Memory B cell (primary cell): ENCODE data around the gene ABCD3.

Experiments used
- ATAC-seq: fragments of 150-1000 bp; cut with Tn5 transposase; 2 replicates; pipeline ENCODE4 v1.10.0; 2021; ENCODE audit warnings: low read depth, mild to moderate bottlenecking, moderate library complexity
- DNase-seq, 2 donors: peaks; one replicate each; pipeline ENCODE4 v3.0.0; 2022; ENCODE audit warnings: low spot score in 2 of 2
- H3K27ac Mint-ChIP-seq: one replicate; pipeline ENCODE4 v1.8.0; 2022; ENCODE audit warnings: mild to moderate bottlenecking, moderate library complexity, mixed read lengths
- H3K27me3 Mint-ChIP-seq: one replicate; pipeline ENCODE4 v1.8.0; 2022; ENCODE audit warnings: mixed read lengths
- H3K36me3 Mint-ChIP-seq: one replicate; pipeline ENCODE4 v1.8.0; 2022; ENCODE audit warnings: mild to moderate bottlenecking, mixed read lengths
- H3K4me1 Mint-ChIP-seq: one replicate; pipeline ENCODE4 v1.8.0; 2022; ENCODE audit warnings: mixed read lengths
- H3K4me3 Mint-ChIP-seq: one replicate; pipeline ENCODE4 v1.8.0; 2022; ENCODE audit warnings: mild to moderate bottlenecking, moderate library complexity, mixed read lengths
- H3K9me3 Mint-ChIP-seq: one replicate; pipeline ENCODE4 v1.8.0; 2022; ENCODE audit warnings: mixed read lengths

ABCD3 gene

DNA sequence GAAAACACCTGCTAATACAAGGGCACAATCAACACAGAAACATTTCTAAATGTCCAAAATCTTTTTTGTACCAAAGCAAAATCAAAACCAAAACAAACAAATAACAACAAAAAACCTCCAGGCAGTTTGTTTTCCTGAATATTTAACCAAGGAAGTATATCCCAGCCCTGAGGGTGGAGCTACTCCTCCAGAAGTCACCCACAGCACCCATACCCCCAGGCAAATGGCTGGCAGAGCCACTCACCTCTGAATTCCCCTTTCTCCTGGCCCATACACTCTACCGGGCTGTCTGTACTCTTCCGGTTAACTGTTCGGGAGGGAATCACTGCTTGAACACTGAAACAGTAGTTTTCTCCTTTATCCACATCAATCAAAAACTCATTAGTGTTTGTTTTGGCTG, 113.9 kb downstream of the ABCD3 start:
- H3K36me3 Mint-ChIP-seq: no peaks in the 10 kb centered on the region
- no peak for DNase-seq
- peaks cover 8% of the 10 kb centered on the region for H3K27me3 Mint-ChIP-seq
- H3K4me1 Mint-ChIP-seq: no peaks in the 10 kb centered on the region
- H3K4me3 Mint-ChIP-seq: no peak overlapping the region
- no peak for ATAC-seq
- no peak overlapping the region for H3K27ac Mint-ChIP-seq
- no peaks in the 10 kb centered on the region for H3K9me3 Mint-ChIP-seq

- Mint-ChIP-seq H3K9me3 (no peaks in the 10 kb centered on the region), H3K27ac (no peak overlapping the region), H3K27me3 (peaks cover 16% of the 10 kb centered on the region), H3K4me3 (no peak overlapping the region), H3K4me1 (no peaks in the 10 kb centered on the region), H3K36me3 (no peaks in the 10 kb centered on the region)
- DNase-seq (no peak), ATAC-seq (no peak)
Observed at GRCh38 chr1:94535095-94535494, 116.9 kb downstream of the ABCD3 start.

DNA sequence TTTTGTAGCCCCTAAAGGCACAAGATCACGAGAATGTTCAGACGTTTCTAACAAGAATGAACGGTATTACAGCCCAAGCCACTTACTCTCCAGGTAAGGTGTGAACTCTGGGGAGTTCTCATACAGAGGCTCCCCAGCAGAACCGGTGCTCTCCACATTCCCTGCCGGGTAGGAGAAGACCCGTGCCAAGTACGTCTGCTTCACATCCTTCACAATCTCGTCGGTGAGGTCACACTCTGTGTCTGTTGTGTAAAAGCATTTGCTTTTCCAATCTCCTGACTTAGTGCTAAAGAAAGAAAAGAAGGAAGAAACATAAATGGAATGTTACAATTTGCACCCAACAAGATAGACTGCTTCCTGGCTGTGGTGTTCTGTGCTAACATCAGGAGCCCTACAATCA, 117.7 kb downstream of the ABCD3 start:
- ATAC-seq: no peak
- Mint-ChIP-seq H3K9me3 (no peaks in the 10 kb centered on the region), H3K27me3 (peaks cover 23% of the 10 kb centered on the region), H3K4me3 (no peak overlapping the region), H3K36me3 (no peaks in the 10 kb centered on the region), H3K27ac (no peak overlapping the region), H3K4me1 (no peaks in the 10 kb centered on the region)
- no peak for DNase-seq

DNA sequence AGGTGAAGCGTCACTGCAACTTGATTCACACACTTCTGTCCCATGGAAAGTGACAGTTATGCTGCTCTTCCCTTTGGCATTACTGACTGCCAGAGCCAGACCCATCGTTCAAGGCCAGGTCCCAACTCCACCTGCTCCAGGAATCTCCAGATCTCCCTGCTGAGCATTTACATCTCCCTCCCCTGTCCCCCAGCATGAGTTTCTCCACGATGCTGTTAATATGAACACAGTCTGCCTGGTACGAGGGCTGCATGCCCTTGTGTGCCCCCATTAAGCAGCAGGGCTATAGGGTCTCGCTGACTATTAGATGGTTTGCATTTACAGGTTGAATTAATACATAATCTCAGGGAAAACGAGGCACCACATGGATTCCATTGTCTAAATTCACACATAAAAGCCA, 119.1 kb downstream of the ABCD3 start:
- ATAC-seq (no peak), DNase-seq (no peak)
- Mint-ChIP-seq H3K4me1 (peaks cover 4% of the 10 kb centered on the region), H3K36me3 (no peaks in the 10 kb centered on the region), H3K4me3 (no peak overlapping the region), H3K9me3 (no peaks in the 10 kb centered on the region), H3K27ac (no peak overlapping the region), H3K27me3 (peaks cover 25% of the 10 kb centered on the region)

GRCh38 chr1:94538243-94538827, 120.1 kb downstream of the ABCD3 start:
- peaks cover 8% of the 10 kb centered on the region for H3K4me1 Mint-ChIP-seq
- no peaks in the 10 kb centered on the region for H3K36me3 Mint-ChIP-seq
- H3K9me3 Mint-ChIP-seq: no peaks in the 10 kb centered on the region
- no peak overlapping the region for H3K27ac Mint-ChIP-seq
- DNase-seq (no peak), ATAC-seq (no peak)
- peaks cover 28% of the 10 kb centered on the region for H3K27me3 Mint-ChIP-seq
- H3K4me3 Mint-ChIP-seq: no peak overlapping the region

DNA sequence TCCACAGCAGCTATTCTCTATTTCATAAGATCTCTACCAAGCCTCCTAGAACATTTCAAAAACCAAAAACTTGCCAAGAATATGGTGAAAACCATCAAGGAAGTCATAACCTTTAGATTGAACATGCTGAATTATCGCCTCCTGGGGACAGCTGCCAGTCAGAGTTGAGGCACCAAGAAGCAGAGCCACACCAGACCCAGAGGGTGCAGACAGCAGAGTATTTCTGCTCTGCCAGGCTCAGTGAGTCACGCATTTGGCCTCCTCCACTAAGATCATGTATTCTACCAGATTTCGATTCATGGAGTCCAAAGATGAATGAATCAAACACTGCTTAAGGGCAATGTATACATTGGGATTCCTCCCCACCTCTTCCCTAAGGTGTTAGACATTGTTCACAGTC, 121.3 kb downstream of the ABCD3 start:
- Mint-ChIP-seq H3K4me1 (peaks cover 8% of the 10 kb centered on the region), H3K36me3 (no peaks in the 10 kb centered on the region), H3K27me3 (peaks cover 31% of the 10 kb centered on the region), H3K9me3 (no peaks in the 10 kb centered on the region), H3K27ac (no peak overlapping the region), H3K4me3 (no peak overlapping the region)
- ATAC-seq: no peak
- DNase-seq: no peak

DNA sequence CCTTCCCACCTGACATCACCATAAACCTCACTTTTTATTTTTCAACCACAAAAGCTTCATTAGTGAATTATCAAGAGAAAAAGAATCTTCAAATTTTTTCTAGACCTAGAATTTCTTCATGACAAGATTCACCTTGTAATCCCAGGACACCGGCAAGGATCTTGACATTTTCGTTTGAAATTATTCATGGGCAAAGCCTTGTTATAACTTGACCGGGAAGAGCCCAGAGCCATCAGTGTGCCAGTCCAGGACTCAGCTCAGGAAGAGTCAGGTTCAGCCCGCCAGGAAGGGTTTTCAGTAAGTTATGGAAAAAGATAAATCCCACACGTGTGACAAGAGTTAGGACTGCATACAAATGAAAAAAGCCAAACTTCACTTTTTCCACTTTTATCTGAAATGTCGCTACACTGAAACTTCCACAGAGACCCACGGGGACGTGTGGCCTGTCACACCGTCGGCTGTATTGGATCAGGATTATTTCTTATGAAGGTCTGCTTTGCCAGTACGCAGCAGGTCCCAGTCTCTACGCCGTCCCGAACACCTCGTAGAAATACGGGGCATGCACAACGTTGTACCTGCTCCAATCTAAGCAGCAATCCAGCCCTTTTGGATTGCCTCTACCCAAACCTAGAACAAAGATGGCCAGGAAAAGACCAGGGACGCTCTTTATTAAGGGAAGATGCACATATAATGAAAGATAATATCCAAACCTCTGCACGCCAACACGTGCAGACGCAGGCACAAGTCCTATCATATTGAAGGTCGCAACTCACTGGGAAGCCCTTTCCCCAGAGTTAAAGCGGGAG, 122.5 kb downstream of the ABCD3 start:
- H3K27ac Mint-ChIP-seq: no peak overlapping the region
- H3K27me3 Mint-ChIP-seq: peaks cover 30% of the 10 kb centered on the region
- H3K4me3 Mint-ChIP-seq: peak overlapping the region; percentile 57
- no peaks in the 10 kb centered on the region for H3K36me3 Mint-ChIP-seq
- ATAC-seq: no peak
- no peaks in the 10 kb centered on the region for H3K9me3 Mint-ChIP-seq
- H3K4me1 Mint-ChIP-seq: peaks cover 8% of the 10 kb centered on the region
- DNase-seq: no peak

DNA sequence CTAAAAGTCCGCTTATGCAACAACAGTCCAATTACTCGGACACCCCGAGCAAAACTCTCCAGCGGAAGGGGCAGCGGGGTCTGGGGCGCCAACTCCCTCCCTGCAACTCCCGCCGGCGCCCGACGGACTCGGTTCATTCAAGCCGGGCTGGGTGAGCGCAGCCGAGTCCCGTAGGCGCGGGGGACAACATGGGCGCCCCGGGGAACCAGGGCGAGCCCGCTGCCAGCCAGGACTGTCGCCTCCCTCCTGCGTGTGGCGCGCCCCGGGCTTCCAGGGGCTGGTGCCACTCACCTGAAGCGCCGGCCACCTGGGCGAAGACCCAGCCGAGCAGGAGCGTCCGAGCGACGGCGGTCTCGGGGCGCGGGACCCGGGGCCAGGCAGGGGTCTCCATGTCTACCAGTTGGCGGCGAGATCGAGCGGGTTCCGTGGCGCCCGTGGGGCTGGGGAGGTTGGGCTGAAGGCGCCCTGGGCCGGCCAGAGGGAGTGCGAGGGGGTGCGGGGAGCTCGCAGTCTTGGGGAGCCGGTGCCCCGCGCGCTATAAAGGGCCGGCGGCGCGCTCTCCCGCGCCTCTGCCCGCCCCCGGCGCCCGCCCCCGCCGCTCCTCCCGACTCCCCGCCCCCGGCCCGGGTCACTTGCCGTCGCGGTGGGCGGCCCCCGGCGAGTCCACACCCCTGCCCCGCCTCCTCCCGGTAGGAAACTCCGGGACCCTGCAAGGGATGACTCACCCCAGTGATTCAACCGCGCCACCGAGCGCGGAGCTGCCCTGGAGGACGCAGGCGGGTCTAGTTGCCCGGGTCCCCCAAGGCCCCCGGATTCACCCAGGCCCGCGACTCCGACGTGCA, 123.3 kb downstream of the ABCD3 start, which contains the start of gene F3:
Gene F3 (minus strand): TSS at position 514 of the 842 bp plus-strand sequence. CDS start 123 bp downstream, at position 391.
- ATAC-seq (peak; percentile 37), DNase-seq (peak in 1 of 2 donors; percentile 11)
- Mint-ChIP-seq H3K27me3 (peaks cover 27% of the 10 kb centered on the region), H3K36me3 (no peaks in the 10 kb centered on the region), H3K9me3 (no peaks in the 10 kb centered on the region), H3K27ac (no peak within 1 kb of the TSS), H3K4me3 (peak within 1 kb of the TSS; percentile 71), H3K4me1 (peaks cover 8% of the 10 kb centered on the region)

DNA sequence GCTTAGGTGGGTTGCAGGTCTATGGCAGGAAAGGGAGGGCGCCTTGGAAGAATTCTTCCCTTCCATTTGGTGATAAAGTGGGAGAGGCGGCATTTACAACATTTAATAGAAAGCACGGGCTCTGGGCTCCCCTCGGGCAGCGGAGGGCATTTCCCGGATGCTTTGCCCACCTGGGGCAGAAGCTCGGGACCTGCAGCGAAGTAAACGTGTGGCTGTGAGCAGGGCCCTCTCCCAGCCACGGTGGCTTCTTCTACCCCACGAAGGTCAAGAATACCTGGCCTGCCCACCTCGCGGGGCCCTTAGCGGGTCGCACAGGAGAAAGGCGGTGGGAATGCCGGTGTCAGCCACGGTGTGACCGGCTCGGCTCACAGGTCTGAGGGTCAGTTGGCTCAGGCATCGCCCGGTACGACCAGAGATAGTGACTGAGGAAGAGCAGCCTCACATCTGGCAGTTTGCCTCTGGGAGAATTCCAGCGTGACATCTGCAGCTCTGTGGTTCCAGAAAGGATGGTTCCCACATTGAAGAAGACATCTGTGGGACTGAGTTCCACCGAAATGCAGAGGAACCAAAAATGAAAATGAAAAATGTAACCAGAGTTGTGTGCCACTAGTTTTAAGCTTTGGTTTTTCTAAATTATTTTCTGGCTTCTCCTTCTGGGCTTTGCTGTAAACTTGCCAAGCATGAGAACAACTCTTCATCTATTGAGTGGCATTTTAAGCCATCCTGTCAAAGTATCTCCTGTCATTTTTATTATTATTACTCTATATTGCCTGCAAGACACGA, 124.1 kb downstream of the ABCD3 start:
- Mint-ChIP-seq H3K4me1 (peaks cover 8% of the 10 kb centered on the region), H3K27ac (no peak overlapping the region), H3K36me3 (no peaks in the 10 kb centered on the region), H3K27me3 (peaks cover 24% of the 10 kb centered on the region), H3K4me3 (peak overlapping the region; percentile 71), H3K9me3 (no peaks in the 10 kb centered on the region)
- DNase-seq (no peak), ATAC-seq (no peak)

DNA sequence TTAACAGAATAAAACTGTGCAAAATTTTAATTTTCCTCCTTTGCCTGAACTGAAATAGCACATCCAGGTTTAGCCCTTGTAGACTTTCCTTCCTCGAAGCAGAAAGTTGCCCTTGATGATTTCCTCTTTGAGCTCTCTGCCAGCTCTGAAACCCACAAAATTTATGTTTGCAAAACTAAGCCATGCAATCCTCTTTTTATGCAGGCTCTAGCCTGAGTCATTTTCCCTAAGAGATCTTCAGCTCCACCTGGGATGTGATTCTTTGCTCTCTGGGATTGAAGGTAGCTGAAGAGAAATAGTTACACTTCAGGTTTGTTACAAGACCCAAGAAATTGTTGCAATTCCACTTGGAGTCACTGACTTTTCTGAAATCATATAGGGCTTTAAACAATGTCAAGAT, 124.8 kb downstream of the ABCD3 start:
- Mint-ChIP-seq H3K27ac (no peak overlapping the region), H3K36me3 (no peaks in the 10 kb centered on the region), H3K27me3 (peaks cover 24% of the 10 kb centered on the region), H3K4me1 (peaks cover 8% of the 10 kb centered on the region), H3K9me3 (no peaks in the 10 kb centered on the region), H3K4me3 (peak overlapping the region; percentile 0)
- ATAC-seq: no peak
- DNase-seq: no peak

DNA sequence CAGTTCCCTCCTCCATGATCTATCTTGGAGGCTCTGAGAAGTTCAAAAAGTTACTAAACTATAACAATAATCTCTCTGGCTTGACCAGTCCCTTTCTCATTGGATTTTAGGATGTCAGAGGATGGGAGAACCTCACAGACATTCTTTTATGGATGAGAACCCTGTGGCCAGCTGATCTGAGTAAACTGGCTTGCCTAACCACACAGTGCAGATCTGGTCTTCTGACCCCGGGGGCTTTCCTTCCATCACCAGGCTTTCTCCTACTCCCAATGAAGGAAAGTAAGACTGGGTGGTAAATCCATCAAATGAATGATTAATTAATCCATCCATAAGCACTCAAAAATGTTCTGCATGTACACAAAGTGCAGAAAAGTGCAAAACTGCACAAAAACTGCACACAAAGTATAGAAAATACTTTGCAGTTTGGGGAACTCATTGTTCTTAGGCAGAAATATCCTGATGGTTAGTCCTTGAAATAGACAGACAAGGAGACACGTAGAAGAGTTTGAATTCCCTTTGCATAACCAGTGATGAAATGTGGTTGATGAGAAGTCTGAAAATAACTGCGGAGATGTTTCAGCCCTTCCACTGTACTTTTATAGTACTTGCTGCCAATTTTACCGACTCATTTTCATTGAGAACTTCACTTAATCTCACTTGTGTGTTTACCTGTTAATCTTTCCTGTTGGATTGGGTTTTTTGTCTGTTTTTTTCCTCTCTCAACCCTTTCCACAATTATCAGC, 125.9 kb downstream of the ABCD3 start:
- DNase-seq (no peak), ATAC-seq (no peak)
- peaks cover 24% of the 10 kb centered on the region for H3K27me3 Mint-ChIP-seq
- peaks cover 8% of the 10 kb centered on the region for H3K4me1 Mint-ChIP-seq
- no peak overlapping the region for H3K27ac Mint-ChIP-seq
- H3K36me3 Mint-ChIP-seq: no peaks in the 10 kb centered on the region
- no peak overlapping the region for H3K4me3 Mint-ChIP-seq
- H3K9me3 Mint-ChIP-seq: no peaks in the 10 kb centered on the region

GRCh38 chr1:94544706-94545490, 126.7 kb downstream of the ABCD3 start:
- Mint-ChIP-seq H3K9me3 (no peaks in the 10 kb centered on the region), H3K4me1 (peaks cover 8% of the 10 kb centered on the region), H3K27ac (no peak overlapping the region), H3K4me3 (no peak overlapping the region), H3K27me3 (peaks cover 18% of the 10 kb centered on the region), H3K36me3 (no peaks in the 10 kb centered on the region)
- DNase-seq: no peak
- ATAC-seq: no peak
